Chondrocyte (in vitro differentiated cells): ENCODE results near the gene PRCP. TPM values are rescaled to one million over a fixed set of nuclear protein-coding genes. Genes with fewer than 3 reads are reported as not detected.

Experiments
- DNase-seq: peaks from one replicate; pipeline ENCODE4 v3.0.0; 2021; ENCODE audit warnings: mixed read lengths, low spot score
- H3K27ac Mint-ChIP-seq: one replicate; pipeline ENCODE4 v1.8.0; 2021; ENCODE audit warnings: mild to moderate bottlenecking, moderate library complexity, mixed read lengths; ENCODE audit not compliant: unreplicated experiment
- H3K27me3 Mint-ChIP-seq: 2 replicates; pipeline ENCODE4 v1.8.0; 2021; ENCODE audit warnings: low read depth, mixed read lengths
- H3K36me3 Mint-ChIP-seq: 2 replicates; pipeline ENCODE4 v1.8.0; 2021; ENCODE audit warnings: low read depth, mixed read lengths
- H3K4me1 Mint-ChIP-seq: 2 replicates; pipeline ENCODE4 v1.8.0; 2021; ENCODE audit warnings: low read depth, mild to moderate bottlenecking, mixed read lengths
- H3K4me3 Mint-ChIP-seq: one replicate; pipeline ENCODE4 v1.8.0; 2021; ENCODE audit warnings: mild to moderate bottlenecking, moderate library complexity, mixed read lengths; ENCODE audit not compliant: unreplicated experiment
- H3K9me3 Mint-ChIP-seq: 2 replicates; pipeline ENCODE4 v1.8.0; 2021; ENCODE audit warnings: low read depth, mixed read lengths
- total RNA-seq: library from RNA; stranded (reverse); gene quantifications from 3 replicates; pipeline ENCODE4 v1.2.1, GENCODE V29; 2021
- TF ChIP-seq, protein P1 (sequence below): fragments of 200-600 bp; sonication (generic); IDR thresholded peaks from 2 replicates; pipeline ENCODE4 v1.5.0; 2021; ENCODE audit warnings: antibody characterized with exemption, mild to moderate bottlenecking, moderate library complexity

The PRCP gene
- total RNA-seq, 1 donor from 2014 or later = 58.9 TPM

DNA sequence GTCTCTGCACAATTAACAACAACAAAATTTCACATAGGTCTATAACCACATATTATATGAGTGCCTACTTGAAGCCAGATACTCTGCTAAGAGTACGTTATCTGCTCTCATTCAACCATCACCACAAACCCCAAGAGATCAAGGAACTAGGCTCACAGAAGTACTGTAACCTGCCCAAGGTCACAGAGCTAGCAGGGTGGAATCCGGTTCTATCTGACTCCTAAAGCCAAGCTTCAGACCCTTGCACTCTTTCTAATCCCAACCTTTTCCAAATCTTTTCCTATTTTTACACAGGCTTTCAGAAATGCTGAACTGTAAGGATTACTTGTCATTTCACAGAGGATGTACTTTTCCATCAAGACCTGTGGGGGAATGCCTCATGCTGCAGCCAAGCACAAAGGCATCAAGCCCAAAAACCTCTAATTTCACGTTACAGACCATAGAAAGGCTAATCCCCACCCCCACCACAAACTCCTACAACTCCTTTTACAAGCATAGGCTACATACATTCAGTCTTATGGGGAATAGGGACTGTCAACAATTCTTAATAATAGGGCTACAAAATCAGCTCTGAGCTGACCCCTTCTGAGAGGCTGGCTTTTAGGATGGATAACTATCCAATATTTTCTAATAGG lies 927 bp downstream of the PRCP start:
- Mint-ChIP-seq H3K4me1 (peaks cover 30% of the 10 kb centered on the region), H3K27me3 (no peaks in the 10 kb centered on the region), H3K36me3 (no peaks in the 10 kb centered on the region), H3K4me3 (peak overlapping the region; percentile 96), H3K27ac (peak overlapping the region; percentile 52), H3K9me3 (no peaks in the 10 kb centered on the region)
- TF ChIP-seq, protein P1, sequence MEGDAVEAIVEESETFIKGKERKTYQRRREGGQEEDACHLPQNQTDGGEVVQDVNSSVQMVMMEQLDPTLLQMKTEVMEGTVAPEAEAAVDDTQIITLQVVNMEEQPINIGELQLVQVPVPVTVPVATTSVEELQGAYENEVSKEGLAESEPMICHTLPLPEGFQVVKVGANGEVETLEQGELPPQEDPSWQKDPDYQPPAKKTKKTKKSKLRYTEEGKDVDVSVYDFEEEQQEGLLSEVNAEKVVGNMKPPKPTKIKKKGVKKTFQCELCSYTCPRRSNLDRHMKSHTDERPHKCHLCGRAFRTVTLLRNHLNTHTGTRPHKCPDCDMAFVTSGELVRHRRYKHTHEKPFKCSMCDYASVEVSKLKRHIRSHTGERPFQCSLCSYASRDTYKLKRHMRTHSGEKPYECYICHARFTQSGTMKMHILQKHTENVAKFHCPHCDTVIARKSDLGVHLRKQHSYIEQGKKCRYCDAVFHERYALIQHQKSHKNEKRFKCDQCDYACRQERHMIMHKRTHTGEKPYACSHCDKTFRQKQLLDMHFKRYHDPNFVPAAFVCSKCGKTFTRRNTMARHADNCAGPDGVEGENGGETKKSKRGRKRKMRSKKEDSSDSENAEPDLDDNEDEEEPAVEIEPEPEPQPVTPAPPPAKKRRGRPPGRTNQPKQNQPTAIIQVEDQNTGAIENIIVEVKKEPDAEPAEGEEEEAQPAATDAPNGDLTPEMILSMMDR = no peak
- no peak for DNase-seq

DNA sequence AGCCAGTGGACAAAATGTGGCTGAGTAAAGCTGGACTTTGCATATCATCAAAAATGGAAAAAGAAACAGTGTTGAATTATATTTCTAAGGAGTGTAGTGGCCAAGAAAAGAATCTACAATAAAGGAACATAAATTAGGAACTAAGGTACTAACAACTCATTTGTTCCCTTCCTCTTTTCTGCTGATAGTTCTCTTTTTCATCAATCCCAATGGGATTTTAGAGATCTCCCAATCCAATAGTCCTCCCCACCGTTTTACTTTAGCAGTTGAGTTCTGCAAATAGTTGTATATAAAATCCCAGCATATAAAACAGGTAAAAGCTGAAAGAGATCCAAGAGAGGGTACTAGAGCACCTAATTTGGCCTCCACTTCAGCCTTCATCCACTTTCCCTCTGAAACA lies 2.0 kb downstream of the PRCP start:
- TF ChIP-seq, protein P1 = no peak
- Mint-ChIP-seq H3K27me3 (no peaks in the 10 kb centered on the region), H3K27ac (no peak overlapping the region), H3K9me3 (no peaks in the 10 kb centered on the region), H3K36me3 (no peaks in the 10 kb centered on the region), H3K4me3 (no peak overlapping the region), H3K4me1 (peaks cover 30% of the 10 kb centered on the region)
- DNase-seq = no peak

DNA sequence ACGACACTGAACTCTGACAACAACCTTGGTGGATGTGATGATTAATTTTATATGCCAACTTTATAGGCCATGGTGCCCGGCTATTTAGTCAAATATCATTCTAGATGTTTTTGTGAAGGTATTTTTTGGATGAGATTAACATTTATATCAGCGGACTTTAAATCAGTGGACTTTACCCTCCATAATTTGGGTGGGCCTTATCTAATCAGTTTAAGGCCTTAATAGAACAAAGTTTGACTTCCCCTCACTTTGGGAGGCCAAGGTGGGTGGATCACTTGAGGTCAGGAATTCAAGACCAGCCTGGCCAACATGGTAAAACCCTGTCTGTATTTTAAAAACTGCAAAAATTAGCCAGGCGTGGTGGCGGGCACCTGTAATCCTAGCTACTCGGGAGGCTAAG lies 4.0 kb downstream of the PRCP start:
- no peaks in the 10 kb centered on the region for H3K9me3 Mint-ChIP-seq
- TF ChIP-seq, protein P1 = no peak
- no peak overlapping the region for H3K4me3 Mint-ChIP-seq
- H3K36me3 Mint-ChIP-seq = no peaks in the 10 kb centered on the region
- H3K27ac Mint-ChIP-seq = no peak overlapping the region
- peaks cover 18% of the 10 kb centered on the region for H3K4me1 Mint-ChIP-seq
- DNase-seq = no peak
- H3K27me3 Mint-ChIP-seq = no peaks in the 10 kb centered on the region

DNA sequence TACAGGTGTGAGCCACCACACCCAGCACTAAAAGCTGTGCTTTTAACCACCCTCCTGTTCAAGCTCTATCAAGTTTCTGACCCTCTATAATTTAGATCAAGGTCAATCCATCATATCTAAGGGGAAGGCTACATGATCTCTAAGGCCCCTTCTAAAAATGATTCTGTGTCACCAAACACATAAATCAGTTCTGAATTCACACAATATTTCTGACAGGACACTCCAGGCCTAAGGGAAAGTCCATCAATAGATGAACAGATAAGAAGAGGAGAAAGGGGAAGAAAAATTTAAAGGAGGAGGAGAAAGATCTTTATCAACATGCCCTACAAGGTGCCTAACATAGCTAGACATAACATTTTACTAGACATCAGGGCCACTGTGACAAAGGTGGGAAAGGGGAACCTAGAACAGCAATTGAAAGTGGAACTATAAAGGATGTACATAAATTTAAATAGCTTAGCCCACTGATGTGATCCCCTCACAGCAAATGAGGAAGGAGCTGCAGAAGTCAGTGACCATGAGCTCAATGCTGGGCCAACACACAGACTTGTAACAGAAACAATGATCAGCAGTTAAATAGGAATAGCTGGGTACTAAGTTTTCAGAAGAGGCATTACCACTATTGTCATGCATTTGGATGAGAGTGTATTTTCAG lies 4.7 kb downstream of the PRCP start:
- no peak overlapping the region for H3K4me3 Mint-ChIP-seq
- H3K27ac Mint-ChIP-seq = no peak overlapping the region
- H3K36me3 Mint-ChIP-seq = no peaks in the 10 kb centered on the region
- TF ChIP-seq, protein P1 = no peak
- no peak for DNase-seq
- no peaks in the 10 kb centered on the region for H3K27me3 Mint-ChIP-seq
- peaks cover 15% of the 10 kb centered on the region for H3K4me1 Mint-ChIP-seq
- H3K9me3 Mint-ChIP-seq = no peaks in the 10 kb centered on the region

DNA sequence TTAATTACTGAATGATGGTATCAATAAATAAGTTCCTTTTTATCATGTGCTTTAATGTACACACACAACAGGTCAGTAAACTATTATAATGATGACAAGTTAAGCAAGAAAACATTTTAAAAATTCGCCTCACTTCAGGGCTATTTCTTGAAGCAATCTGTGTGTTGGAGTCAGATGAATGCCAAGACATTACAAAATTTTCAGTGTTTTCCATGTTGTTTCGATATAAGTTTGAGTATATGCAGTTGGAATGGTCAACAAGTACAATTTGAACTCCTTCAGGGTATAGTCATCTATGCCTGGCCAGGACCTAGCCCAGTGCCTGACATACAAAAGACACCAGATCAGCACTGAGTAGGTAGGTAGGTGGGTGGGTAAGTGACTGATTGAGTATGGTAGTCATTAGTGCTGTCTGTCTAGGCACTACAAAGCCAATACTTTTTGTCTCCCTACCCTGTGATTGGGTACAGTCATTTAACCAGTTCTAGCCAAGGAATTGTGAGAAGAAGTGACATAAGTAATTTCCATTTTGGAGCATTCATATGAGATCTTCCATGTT lies 7.5 kb downstream of the PRCP start:
- Mint-ChIP-seq H3K4me3 (no peak overlapping the region), H3K27me3 (no peaks in the 10 kb centered on the region), H3K27ac (no peak overlapping the region), H3K36me3 (no peaks in the 10 kb centered on the region), H3K9me3 (no peaks in the 10 kb centered on the region), H3K4me1 (no peaks in the 10 kb centered on the region)
- DNase-seq = no peak
- TF ChIP-seq, protein P1 = no peak
